PFSK-1 (cell line): Measurements from ENCODE around the gene PRKAR1B.

Source experiments
- FOXP2 ChIP-seq: optimal IDR thresholded peaks from 2 replicates; pipeline ENCODE3; 2011; ENCODE audit warnings: borderline replicate concordance, control low read depth, inconsistent platforms; ENCODE audit not compliant: insufficient read depth; ENCODE audit errors: extremely low read length, extremely low read depth
- POLR2AphosphoS5 ChIP-seq: IDR thresholded peaks from 2 replicates; pipeline ENCODE4 v1.6.1; 2012; ENCODE audit warnings: low read depth, mild to moderate bottlenecking, control low read depth, low read length, moderate library complexity
- SIN3A ChIP-seq: IDR thresholded peaks from 2 replicates; pipeline ENCODE4 v1.6.1; 2012; ENCODE audit warnings: mild to moderate bottlenecking, low read length, moderate library complexity, borderline replicate concordance; ENCODE audit not compliant: insufficient read depth
- TAF1 ChIP-seq: IDR thresholded peaks from 2 replicates; pipeline ENCODE4 v1.6.1; 2012; ENCODE audit warnings: low read length, control low read depth, borderline replicate concordance; ENCODE audit not compliant: insufficient read depth
- TF ChIP-seq, protein P1 (sequence below), 2 experiments: IDR thresholded peaks; 2 replicates each; pipeline versions ENCODE4 v1.6.1 to v1.8.0; 2011 to 2012; ENCODE audit warnings: low read depth in 2 of 2, low read length in 2 of 2, control low read depth in 1 of 2, inconsistent platforms in 1 of 2, mild to moderate bottlenecking in 1 of 2, moderate library complexity in 1 of 2; ENCODE audit not compliant: insufficient read depth in 1 of 2

The PRKAR1B gene

DNA sequence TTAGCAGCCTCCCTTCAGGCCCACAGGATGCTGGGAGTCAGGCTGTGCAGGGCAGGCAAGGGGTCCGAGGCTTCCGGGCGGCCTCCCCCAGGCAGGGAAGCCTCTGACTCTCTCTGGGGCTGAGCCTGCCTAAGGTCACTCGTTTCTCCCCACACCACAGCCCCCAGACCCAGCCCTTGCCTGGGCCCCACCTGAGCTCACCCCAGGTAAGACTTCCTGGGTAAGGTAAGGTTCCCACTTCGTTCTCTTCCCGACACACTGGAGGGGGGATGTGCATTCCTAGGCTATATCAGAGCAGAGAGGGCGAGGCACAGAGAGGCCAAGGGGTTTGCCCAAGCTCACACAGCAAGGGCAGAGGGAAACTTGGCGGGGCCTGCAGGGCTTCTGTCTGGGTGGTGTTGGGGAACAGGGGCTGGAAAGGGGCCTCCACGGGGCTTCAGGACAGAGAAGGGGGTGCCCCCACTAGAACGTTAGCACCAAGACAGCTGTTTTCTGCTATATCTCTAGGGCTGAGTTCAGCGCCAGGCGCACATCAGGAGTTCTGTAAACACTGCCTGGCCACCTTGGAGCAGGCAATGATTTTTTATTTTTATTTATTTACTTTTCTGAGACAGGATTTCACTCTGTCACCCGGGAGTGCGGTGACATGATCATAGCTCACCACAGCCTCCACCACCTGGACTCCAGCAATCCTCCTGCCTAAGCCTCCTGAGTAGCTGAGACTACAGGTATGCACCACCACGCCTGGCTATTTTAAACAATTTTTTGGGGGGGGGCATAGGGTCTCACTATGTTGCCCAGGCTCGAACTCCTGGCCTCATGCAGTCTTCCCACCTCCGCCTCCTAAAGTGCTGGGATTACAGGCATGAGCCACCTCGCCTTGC lies 182.5 kb downstream of the PRKAR1B start:
- TF ChIP-seq, protein P1, sequence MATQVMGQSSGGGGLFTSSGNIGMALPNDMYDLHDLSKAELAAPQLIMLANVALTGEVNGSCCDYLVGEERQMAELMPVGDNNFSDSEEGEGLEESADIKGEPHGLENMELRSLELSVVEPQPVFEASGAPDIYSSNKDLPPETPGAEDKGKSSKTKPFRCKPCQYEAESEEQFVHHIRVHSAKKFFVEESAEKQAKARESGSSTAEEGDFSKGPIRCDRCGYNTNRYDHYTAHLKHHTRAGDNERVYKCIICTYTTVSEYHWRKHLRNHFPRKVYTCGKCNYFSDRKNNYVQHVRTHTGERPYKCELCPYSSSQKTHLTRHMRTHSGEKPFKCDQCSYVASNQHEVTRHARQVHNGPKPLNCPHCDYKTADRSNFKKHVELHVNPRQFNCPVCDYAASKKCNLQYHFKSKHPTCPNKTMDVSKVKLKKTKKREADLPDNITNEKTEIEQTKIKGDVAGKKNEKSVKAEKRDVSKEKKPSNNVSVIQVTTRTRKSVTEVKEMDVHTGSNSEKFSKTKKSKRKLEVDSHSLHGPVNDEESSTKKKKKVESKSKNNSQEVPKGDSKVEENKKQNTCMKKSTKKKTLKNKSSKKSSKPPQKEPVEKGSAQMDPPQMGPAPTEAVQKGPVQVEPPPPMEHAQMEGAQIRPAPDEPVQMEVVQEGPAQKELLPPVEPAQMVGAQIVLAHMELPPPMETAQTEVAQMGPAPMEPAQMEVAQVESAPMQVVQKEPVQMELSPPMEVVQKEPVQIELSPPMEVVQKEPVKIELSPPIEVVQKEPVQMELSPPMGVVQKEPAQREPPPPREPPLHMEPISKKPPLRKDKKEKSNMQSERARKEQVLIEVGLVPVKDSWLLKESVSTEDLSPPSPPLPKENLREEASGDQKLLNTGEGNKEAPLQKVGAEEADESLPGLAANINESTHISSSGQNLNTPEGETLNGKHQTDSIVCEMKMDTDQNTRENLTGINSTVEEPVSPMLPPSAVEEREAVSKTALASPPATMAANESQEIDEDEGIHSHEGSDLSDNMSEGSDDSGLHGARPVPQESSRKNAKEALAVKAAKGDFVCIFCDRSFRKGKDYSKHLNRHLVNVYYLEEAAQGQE (IDR thresholded peaks at IDR 0.05; ENCODE audit: insufficient read depth in 1 of 2, low read depth in 2 of 2, low read length in 2 of 2): no peak

DNA sequence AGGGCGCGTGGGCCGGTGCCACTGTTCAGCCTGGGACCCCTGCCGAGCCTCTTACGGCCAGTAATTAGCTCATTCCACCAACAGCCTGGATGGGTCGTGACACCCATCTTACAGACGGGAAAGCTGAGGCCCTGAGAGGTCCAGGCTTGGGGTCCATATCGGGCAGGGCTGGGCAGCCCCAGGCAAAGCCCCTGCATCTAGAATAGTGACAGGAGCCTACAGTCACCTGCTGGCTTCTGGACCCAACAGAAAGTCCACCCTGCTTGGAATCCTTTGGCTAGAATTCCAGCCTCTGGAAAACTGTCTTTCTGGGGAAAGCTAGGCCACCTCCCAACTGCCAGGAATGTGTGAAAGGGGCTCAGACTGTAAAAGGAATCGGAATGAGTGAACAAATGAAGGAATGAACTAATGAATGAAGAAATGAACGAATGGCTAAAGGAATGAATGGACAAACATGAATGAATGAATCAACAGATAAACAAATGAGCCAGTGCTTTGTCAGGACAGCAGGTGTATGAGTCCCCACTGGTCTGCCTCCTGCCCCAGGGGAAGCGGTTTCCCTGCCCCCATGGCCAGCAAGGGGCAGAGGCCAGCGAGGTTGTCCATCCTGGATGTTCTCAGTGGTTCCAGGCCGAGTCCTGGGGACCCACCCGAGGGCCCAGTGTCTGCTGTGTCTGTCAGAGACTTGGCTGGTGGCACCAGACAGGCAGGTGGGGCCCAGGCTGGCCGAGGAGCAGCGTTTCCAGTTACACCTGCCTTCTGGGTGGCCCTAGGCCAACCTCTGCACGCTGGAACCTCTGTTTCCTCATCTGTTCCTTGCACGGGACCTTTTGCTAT lies 183.4 kb downstream of the PRKAR1B start:
- no peak for TF ChIP-seq POLR2AphosphoS5
- TF ChIP-seq, protein P1 (IDR thresholded peaks at IDR 0.05; ENCODE audit: insufficient read depth in 1 of 2, low read depth in 2 of 2, low read length in 2 of 2): no peak
- TF ChIP-seq SIN3A: no peak

GRCh38 chr7:542713-543500 lies 184.2 kb downstream of the PRKAR1B start:
- TF ChIP-seq SIN3A (no peak), FOXP2 (no peak), TAF1 (no peak), POLR2AphosphoS5 (no peak)
- TF ChIP-seq, protein P1 (IDR thresholded peaks at IDR 0.05; ENCODE audit: insufficient read depth in 1 of 2, low read depth in 2 of 2, low read length in 2 of 2): no peak

- no peak for TF ChIP-seq SIN3A
Measured at GRCh38 chr7:542131-542712, 184.9 kb downstream of the PRKAR1B start.

- TF ChIP-seq, protein P1 (IDR thresholded peaks at IDR 0.05; ENCODE audit: insufficient read depth in 1 of 2, low read depth in 2 of 2, low read length in 2 of 2): no peak
- no peak for TF ChIP-seq TAF1
- TF ChIP-seq POLR2AphosphoS5: no peak
- TF ChIP-seq FOXP2: no peak
- TF ChIP-seq SIN3A: no peak
Measured at GRCh38 chr7:541661-542060, 185.4 kb downstream of the PRKAR1B start.
